Left renal cortex interstitium (tissue), 4 donors: ENCODE measurements around the gene ADRA2B. TPM values are rescaled to one million over a fixed set of nuclear protein-coding genes. Genes with fewer than 3 reads are reported as not detected.

ENCODE experiments used
- DNase-seq, 4 donors: peaks; one replicate each; pipeline ENCODE4 v3.0.0-alpha.2; 2013; ENCODE audit warnings: low read depth in 4 of 4, low spot score in 2 of 4, missing footprints in 1 of 4
- polyA plus RNA-seq, 4 donors: library from polyadenylated mRNA; unstranded; fragments of 120-200 nt; gene quantifications; one replicate each; pipeline ENCODE4 v1.2.1, GENCODE V29; 2013; ENCODE audit not compliant: insufficient read length in 4 of 4

The ADRA2B gene
- polyA plus RNA-seq, 4 donors: 3.0 to 5.1 (median 4.0) TPM

GRCh38 chr2:96120091-96120720 lies 3.8 kb upstream of the ADRA2B start:
- DNase-seq: no peak

GRCh38 chr2:96119389-96119751 lies 3.0 kb upstream of the ADRA2B start:
- DNase-seq: no peak

GRCh38 chr2:96118698-96119388 lies 2.5 kb upstream of the ADRA2B start:
- DNase-seq: no peak

GRCh38 chr2:96117701-96118588 lies 1.6 kb upstream of the ADRA2B start:
- DNase-seq: no peak

GRCh38 chr2:96116879-96117533 lies 635 bp upstream of the ADRA2B start:
- DNase-seq: no peak

- DNase-seq: no peak
These were observed 544 bp downstream of the ADRA2B start for GRCh38 chr2:96115631-96116423.

GRCh38 chr2:96114903-96115581 lies 1.3 kb downstream of the ADRA2B start:
- DNase-seq: no peak

GRCh38 chr2:96114546-96114902 lies 1.8 kb downstream of the ADRA2B start:
- no peak for DNase-seq

GRCh38 chr2:96113951-96114350 lies 2.4 kb downstream of the ADRA2B start:
- DNase-seq: no peak

- no peak for DNase-seq
These were observed 3.0 kb downstream of the ADRA2B start for GRCh38 chr2:96113367-96113677.

GRCh38 chr2:96112501-96113366 lies 3.6 kb downstream of the ADRA2B start:
- no peak for DNase-seq

GRCh38 chr2:96111823-96112500 lies 4.4 kb downstream of the ADRA2B start:
- DNase-seq: no peak

- no peak for DNase-seq
These were observed 5.1 kb downstream of the ADRA2B start for GRCh38 chr2:96111257-96111640.

- DNase-seq: no peak
These were observed 5.6 kb downstream of the ADRA2B start for GRCh38 chr2:96110621-96111256.

GRCh38 chr2:96109931-96110511 lies 6.3 kb downstream of the ADRA2B start:
- no peak for DNase-seq

- DNase-seq: no peak
These were observed 7.0 kb downstream of the ADRA2B start for GRCh38 chr2:96109361-96109680.

- DNase-seq: no peak
These were observed 7.6 kb downstream of the ADRA2B start for GRCh38 chr2:96108541-96109360.
